ENCODE data around the gene FAM181A. TPM values are rescaled to one million over a fixed set of nuclear protein-coding genes. Genes with fewer than 3 reads are reported as not detected.

Gene FAM181A
- total and polyA plus RNA-seq, 10 of the 15 experiments (the other 5 are each of a cell fraction or from before 2014, with no cell fraction given): not detected

GRCh38 chr14:93925374-93925895 is 1.7 kb upstream of the FAM181A start (continued):
- TF ChIP-seq E2F8 (IDR thresholded peaks at IDR 0.05; ENCODE audit: low read depth, partially characterized antibody) (no peak), ZSCAN29 (IDR thresholded peaks at IDR 0.05) (no peak), CBX3 (IDR thresholded peaks at IDR 0.05; ENCODE audit: borderline replicate concordance, low read depth) (no peak), CEBPB (IDR thresholded peaks at IDR 0.05; ENCODE audit: borderline replicate concordance in 1 of 2, low read depth in 2 of 2, low read length in 2 of 2) (no peak)

GRCh38 chr14:93926245-93926872 is 785 bp upstream of the FAM181A start:
- Histone ChIP-seq H3K4me2 (ENCODE audit: control insufficient read depth, insufficient read depth) (no peak overlapping the region), H2AFZ (ENCODE audit: control insufficient read depth, low read depth, low read length) (no peak overlapping the region), H3K4me3 (no peak overlapping the region), H3K36me3 (ENCODE audit: control insufficient read depth in 2 of 2, insufficient read depth in 2 of 2, low read length in 1 of 2) (no peaks in the 10 kb centered on the region), H4K20me1 (ENCODE audit: control insufficient read depth, insufficient read depth) (no peaks in the 10 kb centered on the region), H3K79me2 (ENCODE audit: control insufficient read depth, insufficient read depth, low read length) (no peaks in the 10 kb centered on the region), H3K9me3 (replicated peaks; ENCODE audit: control insufficient read depth, insufficient read depth, low read length) (no peaks in the 10 kb centered on the region), H3K27ac (ENCODE audit: control insufficient read depth, insufficient read depth) (no peak overlapping the region), H3K4me1 (ENCODE audit: control insufficient read depth, insufficient read depth, low read length) (no peaks in the 10 kb centered on the region), H3K27me3 (replicated peaks in 1 of 2; ENCODE audit: control insufficient read depth in 2 of 2, insufficient read depth in 2 of 2, low read length in 1 of 2) (peaks cover 0 to 3% of the 10 kb centered on the region in 2 experiments; a peak in 2 of 4 replicates), H3K9ac (ENCODE audit: control insufficient read depth, insufficient read depth, low read length) (no peak overlapping the region)
- ChIA-PET SMC1A (ENCODE audit: uncharacterized antibody, unreplicated experiment) (no interaction called here), RAD21 (ENCODE audit: unreplicated experiment) (no interaction called here), CTCF (no interaction called here), POLR2A (no interaction called here)
- in situ Hi-C loops (cut with MboI): no loop called here
- no TSS peak for BruUV-seq (replicated peaks)
- 59% methylated on average over 21 of the region's 21 CpGs for WGBS (ENCODE audit: insufficient coverage, insufficient replicate concordance, low lambda C conversion rate, missing lambda C conversion rate)
- no peak for DNase-seq (ENCODE audit: low read depth, low spot score)
- intact Hi-C loops (cut with micrococcal nuclease; ENCODE audit: unreplicated experiment): no loop called here
- FAIRE-seq: no peak
- no peak for ATAC-seq
- TF ChIP-seq RAD51 (IDR thresholded peaks at IDR 0.05) (no peak), YY1 (IDR thresholded peaks at IDR 0.05; ENCODE audit: low read depth, low read length) (no peak), MYC (IDR thresholded peaks at IDR 0.05; ENCODE audit: insufficient read depth, insufficient read length, insufficient replicate concordance, low read length, severe bottlenecking) (no peak), SREBF2 (IDR thresholded peaks at IDR 0.05; ENCODE audit: low read length) (no peak), PML (IDR thresholded peaks at IDR 0.05; ENCODE audit: low read length) (no peak), SUPT20H (IDR thresholded peaks at IDR 0.05; ENCODE audit: borderline replicate concordance, control insufficient read depth, low read depth, low read length) (no peak), EED (IDR thresholded peaks at IDR 0.05; ENCODE audit: low read depth) (no peak), FOXK2 (IDR thresholded peaks at IDR 0.05) (no peak), ETV6 (conservative IDR thresholded peaks at IDR 0.05 in 1 of 2, IDR thresholded peaks at IDR 0.05 in 1 of 2; ENCODE audit: borderline replicate concordance in 1 of 2, low read depth in 1 of 2) (no peak), PKNOX1 (IDR thresholded peaks at IDR 0.05) (no peak), EP300 (IDR thresholded peaks at IDR 0.05; ENCODE audit: borderline replicate concordance in 1 of 2, control insufficient read depth in 1 of 2, low read depth in 2 of 2, low read length in 2 of 2) (no peak), TAF1 (IDR thresholded peaks at IDR 0.05; ENCODE audit: borderline replicate concordance, low read depth, low read length) (no peak)
- TF ChIP-seq, protein P1, sequence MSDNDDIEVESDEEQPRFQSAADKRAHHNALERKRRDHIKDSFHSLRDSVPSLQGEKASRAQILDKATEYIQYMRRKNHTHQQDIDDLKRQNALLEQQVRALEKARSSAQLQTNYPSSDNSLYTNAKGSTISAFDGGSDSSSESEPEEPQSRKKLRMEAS (IDR thresholded peaks at IDR 0.05; ENCODE audit: low read depth, low read length): no peak
- TF ChIP-seq, protein P2, sequence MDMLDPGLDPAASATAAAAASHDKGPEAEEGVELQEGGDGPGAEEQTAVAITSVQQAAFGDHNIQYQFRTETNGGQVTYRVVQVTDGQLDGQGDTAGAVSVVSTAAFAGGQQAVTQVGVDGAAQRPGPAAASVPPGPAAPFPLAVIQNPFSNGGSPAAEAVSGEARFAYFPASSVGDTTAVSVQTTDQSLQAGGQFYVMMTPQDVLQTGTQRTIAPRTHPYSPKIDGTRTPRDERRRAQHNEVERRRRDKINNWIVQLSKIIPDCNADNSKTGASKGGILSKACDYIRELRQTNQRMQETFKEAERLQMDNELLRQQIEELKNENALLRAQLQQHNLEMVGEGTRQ (IDR thresholded peaks at IDR 0.05; ENCODE audit: borderline replicate concordance, low read depth, low read length): no peak
